ENCODE measurements around the gene MFAP4. TPM values are rescaled to one million over a fixed set of nuclear protein-coding genes. Genes with fewer than 3 reads are reported as not detected.

The MFAP4 gene
- total RNA-seq, 2 experiments from 2014 or later = not detected

GRCh38 chr17:19415806-19416775, 29.1 kb upstream of the MFAP4 start:
- ChIA-PET POLR2A (no interaction called here), CTCF (no interaction called here)
- H3K4me3 Mint-ChIP-seq = no peak overlapping the region
- ATAC-seq (no peak), DNase-seq (no peak)
- no peak overlapping the region for H3K27ac Mint-ChIP-seq
- H3K9me3 Mint-ChIP-seq (ENCODE audit: insufficient read depth) = no peaks in the 10 kb centered on the region
- no peaks in the 10 kb centered on the region for H3K36me3 Mint-ChIP-seq (ENCODE audit: low read depth)
- H3K27me3 Mint-ChIP-seq (ENCODE audit: low read depth) = peaks cover 1% of the 10 kb centered on the region
- H3K4me1 Mint-ChIP-seq (ENCODE audit: low read depth) = peaks cover 4% of the 10 kb centered on the region

GRCh38 chr17:19415311-19415710, 28.3 kb upstream of the MFAP4 start:
- ChIA-PET POLR2A (no interaction called here), CTCF (no interaction called here)
- Mint-ChIP-seq H3K9me3 (ENCODE audit: insufficient read depth) (no peaks in the 10 kb centered on the region), H3K36me3 (ENCODE audit: low read depth) (no peaks in the 10 kb centered on the region), H3K4me1 (ENCODE audit: low read depth) (peaks cover 4% of the 10 kb centered on the region), H3K27ac (no peak overlapping the region), H3K27me3 (ENCODE audit: low read depth) (peaks cover 2% of the 10 kb centered on the region), H3K4me3 (no peak overlapping the region)
- DNase-seq (no peak), ATAC-seq (no peak)

DNA sequence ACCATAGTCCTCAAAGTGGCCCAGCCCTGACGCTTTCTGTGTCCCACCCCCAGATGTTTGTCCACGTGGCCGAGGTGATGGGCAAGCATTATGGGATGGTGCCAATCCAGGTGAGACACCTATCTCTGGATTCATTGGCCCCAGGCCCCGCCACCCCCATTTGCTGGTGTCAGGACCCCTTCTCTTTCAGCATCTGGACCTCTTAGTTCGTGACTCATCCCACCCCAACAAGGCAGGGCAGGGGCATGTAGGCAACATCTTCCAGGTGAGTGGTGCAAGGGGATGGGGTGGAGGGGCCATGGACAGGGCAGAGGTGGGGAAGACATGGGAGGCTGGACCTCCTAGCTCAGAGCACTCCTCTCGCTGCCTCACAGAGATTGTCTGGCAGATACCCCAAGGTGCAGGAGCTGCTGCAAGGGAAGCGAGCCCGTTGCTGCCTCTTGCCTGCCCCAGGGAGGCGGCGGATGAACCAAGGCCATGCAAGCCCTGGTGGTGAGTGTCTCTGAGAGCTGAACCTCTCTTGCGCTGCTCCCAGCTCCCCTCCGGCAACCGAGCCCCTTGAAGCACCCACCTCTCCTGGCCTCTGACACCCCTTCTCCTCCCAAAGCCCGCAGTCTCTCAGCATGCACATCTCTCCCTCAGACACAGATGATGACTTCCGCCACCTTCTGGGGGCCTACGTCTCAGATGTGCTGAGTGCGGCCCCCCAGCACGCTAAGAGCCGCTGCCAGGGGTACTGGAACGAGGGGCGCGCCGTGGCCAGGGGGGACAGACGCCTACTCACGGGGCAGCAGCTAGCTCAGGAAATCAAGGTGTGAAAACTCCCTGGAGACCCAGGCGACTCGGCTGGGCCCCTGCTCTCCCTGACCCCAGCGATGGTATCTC, 27.6 kb upstream of the MFAP4 start:
- ChIA-PET POLR2A (no interaction called here), CTCF (no interaction called here)
- Mint-ChIP-seq H3K27me3 (ENCODE audit: low read depth) (peaks cover 6% of the 10 kb centered on the region), H3K4me1 (ENCODE audit: low read depth) (peaks cover 4% of the 10 kb centered on the region), H3K9me3 (ENCODE audit: insufficient read depth) (no peaks in the 10 kb centered on the region), H3K27ac (no peak overlapping the region), H3K36me3 (ENCODE audit: low read depth) (no peaks in the 10 kb centered on the region), H3K4me3 (no peak overlapping the region)
- ATAC-seq (no peak), DNase-seq (no peak)

DNA sequence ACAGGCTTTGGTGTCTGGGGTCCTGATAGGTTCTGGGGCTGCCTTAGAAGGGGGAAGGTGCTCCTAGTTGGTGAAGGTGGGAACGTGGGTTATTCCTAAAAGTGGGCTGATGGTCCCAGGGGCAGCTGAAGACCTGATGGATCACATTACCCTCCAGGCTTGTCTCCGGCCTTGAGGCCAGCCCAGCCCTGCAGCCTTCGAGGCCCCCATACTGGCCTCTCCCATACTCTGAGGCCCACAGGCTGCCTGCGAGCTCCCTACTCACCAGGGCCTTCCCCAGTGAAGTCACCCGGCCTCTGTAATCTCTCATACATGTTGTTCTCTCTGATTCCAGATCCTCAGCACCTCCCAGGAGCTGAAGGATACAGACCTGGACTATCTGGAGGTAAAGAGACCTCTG, 26.8 kb upstream of the MFAP4 start:
- Mint-ChIP-seq H3K4me3 (no peak overlapping the region), H3K27ac (no peak overlapping the region), H3K4me1 (ENCODE audit: low read depth) (peaks cover 4% of the 10 kb centered on the region), H3K36me3 (ENCODE audit: low read depth) (no peaks in the 10 kb centered on the region), H3K9me3 (ENCODE audit: insufficient read depth) (no peaks in the 10 kb centered on the region), H3K27me3 (ENCODE audit: low read depth) (peaks cover 12% of the 10 kb centered on the region)
- DNase-seq (no peak), ATAC-seq (no peak)
- POLR2A ChIA-PET = no interaction called here
- CTCF ChIA-PET = interaction anchor here (1.7 kb wide), 1 partner anchor 51 kb away, joined by 5 read pairs; the partner anchor contains the start of gene B9D1

DNA sequence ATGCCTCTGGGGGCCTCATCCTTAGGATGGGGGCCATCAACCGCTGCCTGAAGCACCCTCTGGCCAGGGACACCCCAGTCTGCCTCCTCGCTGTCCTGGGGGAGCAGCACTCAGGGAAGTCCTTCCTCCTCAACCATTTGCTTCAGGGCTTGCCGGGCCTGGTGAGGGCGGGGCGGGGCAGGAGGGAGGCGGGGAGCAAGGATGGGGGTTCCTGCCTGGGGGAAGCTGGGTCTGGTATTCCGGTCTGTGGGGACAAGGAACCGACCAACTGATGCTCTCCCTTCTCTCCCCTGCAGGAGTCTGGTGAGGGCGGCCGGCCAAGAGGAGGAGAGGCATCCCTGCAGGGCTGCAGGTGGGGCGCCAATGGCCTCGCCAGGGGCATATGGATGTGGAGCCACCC, 26.0 kb upstream of the MFAP4 start:
- H3K4me1 Mint-ChIP-seq (ENCODE audit: low read depth) = peaks cover 2% of the 10 kb centered on the region
- H3K27ac Mint-ChIP-seq = no peak overlapping the region
- H3K36me3 Mint-ChIP-seq (ENCODE audit: low read depth) = no peaks in the 10 kb centered on the region
- POLR2A ChIA-PET = no interaction called here
- H3K9me3 Mint-ChIP-seq (ENCODE audit: insufficient read depth) = no peaks in the 10 kb centered on the region
- H3K27me3 Mint-ChIP-seq (ENCODE audit: low read depth) = peaks cover 12% of the 10 kb centered on the region
- H3K4me3 Mint-ChIP-seq = no peak overlapping the region
- ATAC-seq (no peak), DNase-seq (no peak)
- CTCF ChIA-PET = interaction anchor here (1.7 kb wide), 1 partner anchor 50 kb away, joined by 5 read pairs; the partner anchor contains the start of gene B9D1

GRCh38 chr17:19412510-19412909, 25.5 kb upstream of the MFAP4 start:
- no peaks in the 10 kb centered on the region for H3K36me3 Mint-ChIP-seq (ENCODE audit: low read depth)
- no peak overlapping the region for H3K27ac Mint-ChIP-seq
- POLR2A ChIA-PET = no interaction called here
- DNase-seq (no peak), ATAC-seq (no peak)
- CTCF ChIA-PET = interaction anchor here (1.7 kb wide), 1 partner anchor 50 kb away, joined by 5 read pairs; the partner anchor contains the start of gene B9D1
- H3K4me3 Mint-ChIP-seq = no peak overlapping the region
- H3K27me3 Mint-ChIP-seq (ENCODE audit: low read depth) = peaks cover 12% of the 10 kb centered on the region
- H3K9me3 Mint-ChIP-seq (ENCODE audit: insufficient read depth) = no peaks in the 10 kb centered on the region
- no peaks in the 10 kb centered on the region for H3K4me1 Mint-ChIP-seq (ENCODE audit: low read depth)

GRCh38 chr17:19411631-19412030, 24.6 kb upstream of the MFAP4 start:
- H3K4me1 Mint-ChIP-seq (ENCODE audit: low read depth) = no peaks in the 10 kb centered on the region
- DNase-seq (no peak), ATAC-seq (no peak)
- CTCF ChIA-PET = no interaction called here
- no peaks in the 10 kb centered on the region for H3K9me3 Mint-ChIP-seq (ENCODE audit: insufficient read depth)
- no peak overlapping the region for H3K27ac Mint-ChIP-seq
- POLR2A ChIA-PET = no interaction called here
- H3K4me3 Mint-ChIP-seq = no peak overlapping the region
- peaks cover 12% of the 10 kb centered on the region for H3K27me3 Mint-ChIP-seq (ENCODE audit: low read depth)
- H3K36me3 Mint-ChIP-seq (ENCODE audit: low read depth) = no peaks in the 10 kb centered on the region

- no peaks in the 10 kb centered on the region for H3K36me3 Mint-ChIP-seq (ENCODE audit: low read depth)
- ATAC-seq (no peak), DNase-seq (no peak)
- ChIA-PET CTCF (no interaction called here), POLR2A (no interaction called here)
- no peaks in the 10 kb centered on the region for H3K4me1 Mint-ChIP-seq (ENCODE audit: low read depth)
- no peak within 1 kb of the TSS for H3K4me3 Mint-ChIP-seq
- H3K27me3 Mint-ChIP-seq (ENCODE audit: low read depth) = peaks cover 12% of the 10 kb centered on the region
- no peak within 1 kb of the TSS for H3K27ac Mint-ChIP-seq
- no peaks in the 10 kb centered on the region for H3K9me3 Mint-ChIP-seq (ENCODE audit: insufficient read depth)
Observed at GRCh38 chr17:19410875-19411620, 24.1 kb upstream of the MFAP4 start, which contains the start of gene RNF112. Gene RNF112 (plus strand): TSS chr17:19411232. CDS start chr17:19411409, 177 bp downstream.

GRCh38 chr17:19410091-19410490, 23.1 kb upstream of the MFAP4 start:
- DNase-seq = no peak
- H3K4me1 Mint-ChIP-seq (ENCODE audit: low read depth) = no peaks in the 10 kb centered on the region
- H3K27me3 Mint-ChIP-seq (ENCODE audit: low read depth) = peaks cover 12% of the 10 kb centered on the region
- POLR2A ChIA-PET = no interaction called here
- no peaks in the 10 kb centered on the region for H3K36me3 Mint-ChIP-seq (ENCODE audit: low read depth)
- CTCF ChIA-PET = no interaction called here
- H3K9me3 Mint-ChIP-seq (ENCODE audit: insufficient read depth) = no peaks in the 10 kb centered on the region
- no peak overlapping the region for H3K27ac Mint-ChIP-seq
- no peak overlapping the region for H3K4me3 Mint-ChIP-seq
- ATAC-seq = no peak

DNA sequence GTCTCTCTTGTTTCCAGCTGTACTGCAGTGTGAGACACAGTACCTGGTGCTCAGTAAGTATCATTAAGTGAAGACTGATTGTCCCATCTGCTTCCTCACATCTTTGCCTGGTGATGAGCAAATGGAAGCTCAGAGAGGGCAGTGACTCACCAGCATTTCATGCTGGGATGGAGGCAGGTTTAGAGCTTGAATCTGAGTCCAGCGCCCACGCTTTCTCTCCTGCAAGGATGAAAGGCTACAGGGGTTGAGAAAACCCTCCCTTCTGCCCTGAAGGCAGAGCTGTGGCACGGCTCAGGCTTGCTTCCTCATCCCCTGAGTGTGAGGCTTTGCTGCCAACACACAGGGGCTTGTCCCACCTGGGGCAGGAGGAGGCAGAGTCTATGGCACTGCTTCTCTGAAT, 22.5 kb upstream of the MFAP4 start:
- H3K36me3 Mint-ChIP-seq (ENCODE audit: low read depth) = no peaks in the 10 kb centered on the region
- CTCF ChIA-PET = no interaction called here
- DNase-seq = no peak
- H3K27ac Mint-ChIP-seq = no peak overlapping the region
- H3K9me3 Mint-ChIP-seq (ENCODE audit: insufficient read depth) = no peaks in the 10 kb centered on the region
- no peak for ATAC-seq
- peaks cover 12% of the 10 kb centered on the region for H3K27me3 Mint-ChIP-seq (ENCODE audit: low read depth)
- H3K4me1 Mint-ChIP-seq (ENCODE audit: low read depth) = no peaks in the 10 kb centered on the region
- H3K4me3 Mint-ChIP-seq = no peak overlapping the region
- POLR2A ChIA-PET = no interaction called here

DNA sequence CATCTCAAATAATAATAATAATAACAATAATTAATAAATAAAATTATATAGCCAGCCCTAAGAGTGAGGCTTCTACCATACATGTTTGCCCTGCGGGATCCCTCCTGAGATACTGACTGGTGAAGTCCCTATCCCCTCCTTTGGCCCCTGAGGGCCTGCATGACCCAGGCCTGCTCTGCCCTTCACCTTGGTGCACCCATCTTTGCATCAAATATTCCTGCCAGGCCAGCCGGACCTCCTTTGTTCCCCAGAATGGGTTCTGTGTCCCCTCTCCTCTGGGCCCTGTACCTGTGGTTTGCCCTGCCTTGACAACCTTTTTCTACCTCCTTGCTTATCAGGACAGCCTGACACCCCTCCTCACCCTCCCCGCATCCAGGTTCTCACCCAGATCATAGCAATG, 22.1 kb upstream of the MFAP4 start:
- ATAC-seq (no peak), DNase-seq (no peak)
- no peaks in the 10 kb centered on the region for H3K36me3 Mint-ChIP-seq (ENCODE audit: low read depth)
- H3K4me1 Mint-ChIP-seq (ENCODE audit: low read depth) = no peaks in the 10 kb centered on the region
- POLR2A ChIA-PET = no interaction called here
- no peak overlapping the region for H3K27ac Mint-ChIP-seq
- H3K9me3 Mint-ChIP-seq (ENCODE audit: insufficient read depth) = no peaks in the 10 kb centered on the region
- no peak overlapping the region for H3K4me3 Mint-ChIP-seq
- CTCF ChIA-PET = no interaction called here
- H3K27me3 Mint-ChIP-seq (ENCODE audit: low read depth) = peaks cover 12% of the 10 kb centered on the region
